Middle frontal gyrus (tissue), 1 donor: Measurements from ENCODE around the gene MICAL1.
"Not testable (repeated sequence)": the region's sequence is repeated elsewhere in the genome, so short reads cannot be mapped to it uniquely, and the experiment has no call there.

Experiments used
- DNase-seq: peaks from one replicate; pipeline ENCODE4 v3.0.0-alpha.2; 2015; ENCODE audit warnings: low spot score; ENCODE audit errors: extremely low spot score

MICAL1 gene

DNA sequence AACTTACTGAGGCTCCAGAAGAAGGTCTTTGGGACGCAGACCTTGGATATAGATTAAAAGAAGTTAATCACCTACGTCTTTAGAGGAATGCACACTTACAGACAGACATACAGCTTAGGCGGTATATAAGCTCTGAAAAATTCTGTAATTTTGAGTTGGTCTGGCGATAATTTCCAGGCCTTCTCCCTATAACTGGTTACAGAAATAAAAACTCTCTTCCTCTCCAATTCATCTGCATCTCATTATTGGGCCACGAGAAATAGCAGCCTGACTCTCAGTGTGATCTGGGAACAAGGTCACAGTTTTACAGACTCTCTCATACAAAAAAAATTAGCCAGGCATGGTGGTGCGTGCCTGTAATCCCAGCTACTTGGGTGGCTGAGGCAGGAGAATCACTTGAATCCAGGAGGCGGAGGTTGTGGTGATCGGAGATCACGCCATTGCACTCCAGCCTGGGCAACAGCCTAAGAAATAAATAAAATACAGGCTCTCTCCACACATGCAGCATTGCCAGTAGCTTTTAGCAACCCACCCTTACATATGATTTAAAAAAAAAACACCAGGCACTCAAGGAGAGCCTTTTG lies 22.7 kb upstream of the MICAL1 start:
- DNase-seq, result no peak

DNA sequence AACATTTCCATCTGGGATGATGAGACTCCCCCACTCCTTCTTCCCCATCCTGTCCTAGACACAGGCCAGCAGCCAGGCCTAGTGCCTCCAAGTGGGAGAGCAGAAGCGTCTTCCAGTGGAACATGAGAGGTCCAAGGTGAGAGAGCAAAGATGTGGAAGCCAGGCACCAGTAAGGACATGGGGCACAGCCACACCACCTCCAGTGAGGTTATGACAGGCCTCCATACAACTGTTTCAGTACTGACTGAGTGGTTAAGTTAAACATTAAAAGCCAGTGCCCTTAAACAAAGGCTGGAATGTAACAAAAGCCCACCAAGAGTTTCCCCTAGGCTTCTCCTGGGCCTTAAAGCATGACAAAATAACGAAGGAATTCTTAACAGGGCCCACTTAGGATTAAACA lies 22.2 kb upstream of the MICAL1 start:
- DNase-seq, result no peak

GRCh38 chr6:109477184-109477583 lies 21.6 kb upstream of the MICAL1 start:
- DNase-seq, result no peak

GRCh38 chr6:109475625-109476024 lies 20.1 kb upstream of the MICAL1 start:
- DNase-seq, result no peak

GRCh38 chr6:109474995-109475394 lies 19.4 kb upstream of the MICAL1 start:
- no peak for DNase-seq

GRCh38 chr6:109473120-109473519 lies 17.5 kb upstream of the MICAL1 start:
- DNase-seq, result no peak

DNA sequence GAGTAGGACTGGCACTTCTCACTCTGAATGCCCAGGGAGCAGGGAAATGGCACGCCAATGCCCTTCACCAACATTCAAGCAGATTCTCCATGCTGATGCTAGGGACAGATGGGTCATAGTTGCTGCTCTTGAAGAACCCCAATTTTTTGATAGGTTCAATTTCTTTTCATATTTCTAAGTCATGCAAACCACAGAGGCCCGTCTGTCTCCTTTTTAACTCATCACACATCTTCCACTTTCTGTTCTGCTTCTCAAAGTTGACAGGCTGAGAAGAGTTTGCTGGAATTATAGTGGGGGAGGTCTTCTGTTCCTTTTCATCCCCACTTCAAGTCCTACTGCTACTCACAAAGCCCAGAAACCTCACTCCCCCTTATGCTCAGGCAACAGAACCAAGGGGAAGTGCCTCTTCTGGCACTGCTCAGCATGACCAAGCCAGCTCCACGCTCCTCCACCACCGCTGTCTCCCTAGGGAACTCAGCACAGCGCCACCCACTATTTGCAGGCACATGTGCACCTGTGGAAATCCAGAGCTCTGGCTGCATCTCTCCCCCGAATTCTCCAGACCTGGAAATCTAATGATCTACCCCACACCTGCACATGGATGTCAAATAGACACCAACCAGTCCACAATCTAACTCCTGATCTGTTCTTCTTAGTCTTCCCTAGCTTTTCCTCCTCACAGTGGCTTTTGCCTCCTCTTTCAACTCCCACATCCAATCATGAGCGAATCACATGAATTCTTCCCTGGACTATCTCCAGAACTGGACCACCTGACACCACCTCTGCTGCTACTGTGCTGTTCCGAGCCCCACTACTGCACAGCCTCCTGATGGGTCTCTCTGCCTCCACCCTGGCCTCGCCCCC lies 16.8 kb upstream of the MICAL1 start:
- no peak for DNase-seq

DNA sequence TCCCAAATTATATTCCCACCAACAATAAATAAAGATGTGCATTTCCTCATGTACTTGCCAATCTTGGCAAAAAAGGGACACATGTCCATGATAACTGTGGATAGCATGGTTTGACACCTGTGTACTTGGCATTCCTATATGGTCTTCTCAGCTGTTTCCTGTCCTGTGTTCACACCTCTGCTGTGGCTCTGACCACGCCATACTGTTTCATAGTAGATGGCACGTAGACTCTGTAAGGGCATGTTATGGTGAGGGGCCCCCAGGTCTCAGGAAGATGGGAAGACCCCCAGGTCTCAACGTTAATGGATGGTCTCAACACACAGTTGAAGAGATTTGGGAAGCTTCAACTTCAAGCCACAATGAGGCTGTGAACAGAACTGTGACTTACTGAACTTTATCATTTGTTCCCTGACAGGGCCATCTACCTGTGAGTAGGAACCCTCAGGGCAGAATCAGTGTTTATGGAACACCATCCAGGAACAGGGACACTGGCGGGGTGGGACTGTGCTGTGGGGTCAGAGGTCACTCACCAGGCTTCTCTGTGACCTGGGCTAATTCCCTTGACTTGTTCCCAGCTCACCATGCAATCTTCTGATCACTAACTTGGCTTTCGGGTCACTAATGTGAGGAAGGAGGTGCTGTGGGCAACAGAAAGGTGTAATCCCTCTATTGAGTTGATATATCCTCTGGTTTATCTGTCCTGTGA lies 15.7 kb upstream of the MICAL1 start:
- no peak for DNase-seq

DNA sequence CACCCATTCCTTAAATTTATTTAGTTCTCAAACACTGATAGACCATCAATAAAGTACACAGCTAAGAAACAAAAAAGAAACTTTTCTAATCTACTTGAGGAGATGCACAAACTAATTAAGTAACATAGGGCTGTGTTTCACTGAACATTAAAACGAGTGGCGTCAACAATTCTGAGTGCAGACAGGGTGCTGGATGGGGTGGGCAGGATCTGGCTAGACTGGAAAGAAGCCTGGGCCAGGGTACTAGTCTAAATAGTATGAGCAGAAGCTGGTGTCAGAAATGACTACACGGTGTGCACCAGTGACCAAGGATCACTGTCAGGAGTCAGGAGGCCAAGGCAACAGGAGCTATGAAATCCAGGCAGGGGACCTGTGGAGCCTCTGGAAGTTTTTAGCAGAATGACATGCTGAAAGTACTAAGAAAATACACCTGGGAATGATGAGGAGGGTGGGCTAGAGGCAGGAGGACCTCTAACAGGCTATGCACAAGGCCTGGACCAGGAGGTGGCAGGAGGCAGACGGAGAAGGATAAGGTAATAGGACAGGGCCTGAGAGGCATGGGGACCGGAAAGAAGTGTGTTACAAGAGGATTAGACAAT lies 14.1 kb upstream of the MICAL1 start:
- no peak for DNase-seq

- no peak for DNase-seq
Observed at GRCh38 chr6:109467696-109468095, 12.1 kb upstream of the MICAL1 start.

DNA sequence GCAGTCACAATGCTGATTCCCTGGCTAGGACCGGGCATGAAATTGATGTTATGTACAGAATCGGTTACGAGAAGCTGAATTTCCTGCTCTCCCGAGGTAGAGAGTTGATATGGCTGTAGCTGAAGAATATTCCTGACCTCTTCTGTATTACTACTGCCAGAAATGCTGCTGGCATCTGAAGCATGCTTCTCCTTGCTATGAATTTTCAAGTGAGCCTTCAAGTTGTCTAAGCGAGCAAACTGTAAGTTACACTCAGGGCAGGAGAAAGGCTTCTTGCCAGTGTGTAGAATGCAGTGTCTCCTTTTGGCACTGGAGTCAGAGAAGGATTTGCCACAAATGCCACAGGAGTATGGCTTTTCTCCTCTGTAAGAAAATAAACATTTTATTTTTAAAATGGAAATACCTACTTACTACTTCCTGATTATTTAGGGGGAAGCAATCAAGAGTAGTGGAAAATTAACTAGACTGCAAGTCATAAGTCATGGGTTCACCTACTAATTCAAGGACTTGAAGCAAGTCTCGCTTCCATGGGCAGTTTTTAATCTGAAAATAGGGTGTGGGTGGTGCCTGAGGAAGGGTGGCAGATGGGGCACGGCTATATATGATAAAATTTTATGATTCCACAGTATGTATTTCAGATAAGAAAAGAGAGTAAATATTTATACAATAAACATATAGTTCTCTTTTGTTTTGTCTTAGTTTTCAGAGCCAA lies 10.8 kb upstream of the MICAL1 start:
- DNase-seq, result no peak

DNA sequence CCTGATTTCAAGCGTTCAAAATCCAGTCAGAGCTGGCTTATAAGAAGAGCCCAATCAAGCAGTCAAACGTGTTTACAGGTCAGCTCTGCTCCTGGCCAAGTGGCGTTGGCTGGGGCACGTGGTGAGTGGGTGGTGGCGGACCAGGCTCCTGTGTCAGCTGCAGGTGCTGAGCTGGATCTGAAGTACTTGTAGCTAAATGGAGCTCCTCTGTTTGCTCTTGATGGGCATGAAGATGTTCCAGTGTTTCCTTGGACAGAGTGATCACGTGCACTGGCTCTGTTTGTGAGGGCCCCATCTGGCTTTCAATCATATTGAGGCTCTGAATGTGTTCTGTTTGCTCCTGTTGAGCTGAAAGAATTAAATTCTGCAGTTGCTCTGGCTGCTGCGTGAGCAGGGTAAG lies 10.2 kb upstream of the MICAL1 start:
- DNase-seq, result peak; percentile 42

DNA sequence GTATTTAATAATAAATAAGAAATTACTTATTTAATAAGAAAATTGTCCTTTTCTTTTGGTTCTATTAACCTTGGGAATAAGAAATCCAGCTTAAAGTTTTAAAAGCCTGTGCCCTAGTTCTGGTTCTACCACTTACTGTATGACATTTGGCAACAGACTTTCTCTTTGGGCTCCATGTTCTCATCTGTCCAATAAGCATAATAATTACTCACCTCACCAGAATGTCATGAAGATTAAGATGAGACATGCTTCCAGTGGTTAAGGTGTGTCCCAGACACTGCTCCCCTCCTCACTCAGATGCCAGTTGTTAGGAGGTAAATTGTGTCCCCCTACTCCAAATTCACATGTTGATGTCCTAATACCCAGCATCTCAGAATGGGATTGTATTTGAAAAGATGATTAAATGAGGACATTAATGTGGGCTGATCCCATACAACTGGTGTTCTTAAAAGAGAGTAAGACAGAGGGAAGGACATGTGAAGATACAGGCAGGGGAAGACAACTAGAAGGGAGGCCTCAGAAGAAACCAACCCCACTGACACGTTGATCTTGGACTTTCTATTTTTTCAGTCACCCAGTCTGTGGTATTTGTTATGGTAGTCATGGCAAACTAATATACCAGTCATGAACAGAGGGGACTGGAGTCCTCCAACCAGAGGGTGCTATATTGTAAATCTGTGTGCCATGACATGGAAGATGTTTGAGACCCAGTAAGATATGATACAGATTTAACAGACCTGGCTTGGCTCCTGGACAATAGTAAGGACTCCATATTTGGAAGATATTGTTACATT lies 6.4 kb upstream of the MICAL1 start:
- no peak for DNase-seq

- not testable (repeated sequence) for DNase-seq
Observed at GRCh38 chr6:109461205-109461604, 5.6 kb upstream of the MICAL1 start.

DNA sequence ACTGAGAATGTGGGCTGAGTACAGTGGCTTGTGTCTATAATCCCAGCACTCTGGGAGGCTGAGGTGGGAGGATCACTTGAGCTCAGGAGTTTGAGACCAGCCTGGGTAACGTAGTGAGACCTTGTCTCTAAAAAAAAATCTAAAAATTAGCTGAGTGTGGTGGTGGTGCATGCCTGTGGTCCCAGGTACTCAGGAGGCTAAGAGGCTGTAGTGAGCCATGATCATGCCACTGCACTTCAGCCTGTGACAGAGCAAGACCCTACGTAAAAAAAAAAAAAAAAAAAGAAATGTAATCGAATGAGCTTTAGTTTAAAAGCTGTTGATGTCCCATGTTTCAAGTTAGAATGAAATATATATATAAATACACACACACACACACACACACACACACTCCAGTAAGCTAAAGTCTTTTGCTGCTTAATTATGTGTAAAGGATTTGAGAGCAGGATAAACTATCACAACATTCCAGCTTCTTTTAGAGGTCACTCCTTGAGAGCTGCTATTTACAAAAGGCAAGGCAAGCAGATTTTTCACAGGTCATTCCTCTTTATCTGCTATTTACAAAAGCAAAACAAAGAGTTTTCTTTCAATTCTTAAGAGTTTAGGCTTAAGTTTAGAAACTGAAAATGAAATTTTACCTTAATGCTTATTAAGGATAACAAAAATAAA lies 4.7 kb upstream of the MICAL1 start:
- DNase-seq, result no peak

GRCh38 chr6:109458774-109459531 lies 3.4 kb upstream of the MICAL1 start:
- DNase-seq, result no peak

GRCh38 chr6:109457562-109457996 lies 2.0 kb upstream of the MICAL1 start:
- DNase-seq, result no peak

DNA sequence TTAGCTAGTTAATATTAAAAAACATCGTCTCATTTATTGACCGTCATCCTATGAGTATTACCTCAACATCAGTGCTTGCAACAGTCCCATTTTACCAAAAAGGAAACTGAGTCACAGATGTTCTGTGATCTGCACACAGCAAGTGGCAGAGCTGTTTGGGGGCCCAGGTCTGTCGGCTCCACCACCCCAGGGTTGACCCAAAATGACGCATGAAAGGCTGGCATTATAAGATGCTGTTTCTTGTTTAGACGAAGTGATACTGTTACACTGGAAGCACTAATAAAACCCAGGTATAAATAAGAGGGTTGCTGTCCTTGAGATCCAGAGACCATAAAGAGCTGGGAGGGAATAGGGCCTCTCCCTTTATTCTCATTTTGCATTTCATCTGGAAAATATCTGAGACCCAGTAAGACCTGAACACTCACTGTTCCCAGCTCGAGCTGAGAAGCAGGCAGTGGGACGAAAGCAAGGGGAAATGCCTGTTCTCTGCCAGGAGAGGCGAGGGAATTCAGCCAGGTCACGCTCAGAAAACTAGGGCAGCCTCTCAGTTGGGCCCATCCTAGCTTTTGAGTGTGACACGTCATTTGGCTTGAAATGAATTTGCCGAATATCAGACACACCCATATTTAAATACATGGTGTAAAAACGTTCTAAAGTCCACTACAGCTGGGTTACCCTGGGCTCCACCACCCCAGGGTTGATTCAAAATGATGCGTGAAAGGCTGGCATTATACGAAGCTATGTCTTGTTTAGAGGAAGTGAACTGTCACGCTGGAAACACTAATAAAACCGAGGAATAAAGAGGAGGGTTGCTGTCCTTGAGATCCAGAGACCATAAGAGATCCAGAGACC lies 1.4 kb upstream of the MICAL1 start:
- no peak for DNase-seq
